SK-N-SH (cell line): Measurements from ENCODE around the gene ADTRP. TPM values are rescaled to one million over a fixed set of nuclear protein-coding genes. Genes with fewer than 3 reads are reported as not detected.

Experiments used
- CTCF ChIA-PET: fragments of 300-600, 350-600 bp; formaldehyde crosslinking; extraction: SDS; loops from one replicate; lab custom pipeline; 2021; lab: Yijun Ruan, JAX
- POLR2A ChIA-PET: fragments of 350-600 bp; sonication (Branson Sonifier 250); formaldehyde crosslinking; extraction: SDS; loops from one replicate; lab custom pipeline; 2020; ENCODE audit warnings: antibody characterized with exemption, inconsistent platforms; lab: Yijun Ruan, JAX
- DNase-seq: peaks from one replicate; pipeline ENCODE4 v3.0.0; 2012
- H2AFZ ChIP-seq: fragments of 200-600 bp; sonication (generic); 2 replicates; pipeline ENCODE4 v1.8.1; 2016; ENCODE audit warnings: antibody characterized with exemption, mild to moderate bottlenecking, low read depth
- H3F3A ChIP-seq: fragments of 200-600 bp; sonication (generic); replicated peaks from 2 replicates; pipeline ENCODE3; 2016; ENCODE audit warnings: antibody characterized with exemption, mild to moderate bottlenecking; ENCODE audit not compliant: insufficient read depth
- H3K27ac ChIP-seq, 2 experiments: fragments of 200-500 bp in 1 of 2; fragments of 200-600 bp in 1 of 2; sonication (Bioruptor generic) in 1 of 2; sonication (generic), shearing (Covaris generic) in 1 of 2; 2 replicates each; pipeline versions ENCODE4 v1.5.1 to v1.6.1; 2014 to 2016; ENCODE audit warnings: low read depth in 2 of 2, inconsistent platforms in 1 of 2, low read length in 1 of 2, mild to moderate bottlenecking in 1 of 2, mixed read lengths in 1 of 2
- H3K27me3 ChIP-seq: fragments of 200-600 bp; sonication (generic), shearing (Covaris generic); 2 replicates; pipeline ENCODE4 v1.6.1; 2016; ENCODE audit warnings: mixed run types; ENCODE audit not compliant: insufficient read depth
- H3K36me3 ChIP-seq, 2 experiments: fragments of 200-500 bp in 1 of 2; fragments of 200-600 bp in 1 of 2; sonication (Bioruptor generic) in 1 of 2; sonication (generic) in 1 of 2; replicated peaks in 1 of 2; 2 replicates each; pipeline versions ENCODE3 to v1.5.1; 2014 to 2016; ENCODE audit warnings: low read length in 1 of 2, mild to moderate bottlenecking in 1 of 2; ENCODE audit not compliant: insufficient read depth in 2 of 2, control insufficient read depth in 1 of 2
- H3K4me1 ChIP-seq, 2 experiments: fragments of 200-500 bp in 1 of 2; fragments of 200-600 bp in 1 of 2; sonication (Bioruptor generic) in 1 of 2; sonication (generic), shearing (Covaris generic) in 1 of 2; 2 replicates each; pipeline versions ENCODE4 v1.5.1 to v1.6.1; 2014 to 2016; ENCODE audit warnings: low read depth in 1 of 2, low read length in 1 of 2, mixed run types in 1 of 2; ENCODE audit not compliant: insufficient read depth in 2 of 2, control insufficient read depth in 1 of 2
- H3K4me2 ChIP-seq: fragments of 200-600 bp; sonication (generic), shearing (Covaris generic); 2 replicates; pipeline ENCODE4 v1.6.1; 2017; ENCODE audit warnings: mixed run types
- H3K4me3 ChIP-seq, 2 experiments: fragments of 200-500 bp in 1 of 2; fragments of 200-600 bp in 1 of 2; sonication (Bioruptor generic) in 1 of 2; sonication (generic), shearing (Covaris generic) in 1 of 2; 2 replicates each; pipeline versions ENCODE4 v1.5.1 to v1.8.1; 2014 to 2016; ENCODE audit warnings: low read depth in 2 of 2, inconsistent platforms in 1 of 2, low read length in 1 of 2, mild to moderate bottlenecking in 1 of 2, mixed read lengths in 1 of 2, moderate library complexity in 1 of 2
- H3K79me2 ChIP-seq: fragments of 200-600 bp; sonication (generic); 2 replicates; pipeline ENCODE4 v1.8.1; 2017; ENCODE audit warnings: mild to moderate bottlenecking; ENCODE audit not compliant: insufficient read depth
- H3K9ac ChIP-seq: fragments of 200-600 bp; sonication (generic); 2 replicates; pipeline ENCODE4 v1.6.1; 2017; ENCODE audit warnings: mixed run types
- H3K9me2 ChIP-seq: fragments of 200-600 bp; sonication (generic); 2 replicates; pipeline ENCODE4 v1.6.1; 2017; ENCODE audit warnings: mixed run types
- H3K9me3 ChIP-seq: fragments of 200-600 bp; sonication (generic); 2 replicates; pipeline ENCODE4 v1.6.1; 2017; ENCODE audit warnings: mixed run types, mild to moderate bottlenecking, moderate library complexity
- H4K20me1 ChIP-seq: fragments of 200-600 bp; sonication (generic); 2 replicates; pipeline ENCODE4 v1.6.1; 2017; ENCODE audit warnings: mild to moderate bottlenecking, mixed run types; ENCODE audit not compliant: insufficient read depth
- CHD2 ChIP-seq: fragments of 150-350 bp; IDR thresholded peaks from 2 replicates; pipeline ENCODE4 v1.6.1; 2018; ENCODE audit warnings: low read length; ENCODE audit not compliant: partially characterized antibody
- CTCF ChIP-seq: fragments of 200-600 bp; sonication (generic); IDR thresholded peaks from 2 replicates; pipeline ENCODE4 v1.6.1; 2017; ENCODE audit warnings: antibody characterized with exemption, mild to moderate bottlenecking, moderate library complexity
- ELF1 ChIP-seq: IDR thresholded peaks from 2 replicates; pipeline ENCODE4 v1.4.0; 2012
- EP300 ChIP-seq, 2 experiments: IDR thresholded peaks; 2 replicates each; pipeline versions ENCODE4 v1.4.0 to v1.6.1; 2012; ENCODE audit warnings: borderline replicate concordance in 1 of 2, low read depth in 1 of 2, low read length in 1 of 2
- FOSL2 ChIP-seq: IDR thresholded peaks from 2 replicates; pipeline ENCODE4 v1.4.0; 2012; ENCODE audit warnings: low read depth, mild to moderate bottlenecking, moderate library complexity, borderline replicate concordance
- FOXM1 ChIP-seq: IDR thresholded peaks from 2 replicates; pipeline ENCODE4 v1.4.0; 2012; ENCODE audit warnings: low read depth, mild to moderate bottlenecking
- JUND ChIP-seq: IDR thresholded peaks from 2 replicates; pipeline ENCODE4 v1.4.0; 2012
- MXI1 ChIP-seq: IDR thresholded peaks from 2 replicates; pipeline ENCODE4 v1.6.1; 2012; ENCODE audit warnings: mild to moderate bottlenecking, low read depth, low read length, improper control_type of control experiment
- NFIC ChIP-seq: IDR thresholded peaks from 2 replicates; pipeline ENCODE4 v1.4.0; 2012; ENCODE audit warnings: borderline replicate concordance
- PBX3 ChIP-seq: IDR thresholded peaks from 2 replicates; pipeline ENCODE4; 2012
- POLR2AphosphoS5 ChIP-seq: IDR thresholded peaks from 2 replicates; pipeline ENCODE4 v1.6.1; 2012; ENCODE audit warnings: low read depth, low read length
- RAD21 ChIP-seq: IDR thresholded peaks from 2 replicates; pipeline ENCODE4 v1.6.1; 2012; ENCODE audit warnings: mild to moderate bottlenecking, low read length
- RCOR1 ChIP-seq: fragments of 150-350 bp; IDR thresholded peaks from 2 replicates; pipeline ENCODE4 v1.6.1; 2017; ENCODE audit warnings: antibody characterized with exemption, low read length
- RFX5 ChIP-seq: IDR thresholded peaks from 2 replicates; pipeline ENCODE4 v1.6.1; 2012; ENCODE audit warnings: mild to moderate bottlenecking, improper control_type of control experiment, low read length
- SIN3A ChIP-seq: IDR thresholded peaks from 2 replicates; pipeline ENCODE4 v1.6.1; 2012; ENCODE audit warnings: low read depth, mild to moderate bottlenecking, low read length, moderate library complexity, borderline replicate concordance
- SMC3 ChIP-seq: IDR thresholded peaks from 2 replicates; pipeline ENCODE4 v1.6.1; 2012; ENCODE audit warnings: low read depth, low read length, improper control_type of control experiment
- TCF12 ChIP-seq: IDR thresholded peaks from 2 replicates; pipeline ENCODE4 v1.4.0; 2012
- WGBS: methylation state at CpG from one replicate; pipeline ENCODE4 v1.1.6; 2017; ENCODE audit warnings: low lambda C conversion rate; 5-methylcytosine and 5-hydroxymethylcytosine counted together
- polyA plus RNA-seq, 3 experiments: library from polyadenylated mRNA; depleted of rRNA; stranded (reverse); fragments of >200 nt; gene quantifications; 2 replicates each; pipeline ENCODE4 v1.2.3, GENCODE V29; 2012
- TF ChIP-seq, protein P1 (sequence below): IDR thresholded peaks from 2 replicates; pipeline ENCODE4 v1.4.0; 2012; ENCODE audit warnings: low read depth
- TF ChIP-seq, protein P2 (sequence below): fragments of 150-350 bp; IDR thresholded peaks from 2 replicates; pipeline ENCODE4 v1.6.1; 2016; ENCODE audit warnings: mild to moderate bottlenecking, low read depth, low read length

The ADTRP gene
- polyA plus RNA-seq, 1 of the 3 experiments (the other 2 are of a cell fraction): 0.84 TPM

- Histone ChIP-seq H3K9me3 (no peaks in the 10 kb centered on the region), H4K20me1 (no peaks in the 10 kb centered on the region), H3K9me2 (no peaks in the 10 kb centered on the region), H3K9ac (no peak overlapping the region), H3K27me3 (no peaks in the 10 kb centered on the region), H3K4me1 (peaks cover 0 to 7% of the 10 kb centered on the region in 2 experiments; a peak in 1 of 4 replicates), H3K27ac (no peak overlapping the region), H3K4me2 (no peak overlapping the region), H3F3A (no peaks in the 10 kb centered on the region), H3K4me3 (no peak overlapping the region), H3K36me3 (no peaks in the 10 kb centered on the region), H3K79me2 (no peaks in the 10 kb centered on the region), H2AFZ (no peak overlapping the region)
- no peak for DNase-seq
- CTCF ChIA-PET: no interaction called here
- TF ChIP-seq JUND (no peak), TCF12 (no peak), ELF1 (no peak), NFIC (no peak), SIN3A (no peak), FOXM1 (no peak), EP300 (IDR thresholded peaks at IDR 0.05; ENCODE audit: borderline replicate concordance in 1 of 2, low read depth in 1 of 2, low read length in 1 of 2) (no peak)
- WGBS: 56% methylated on average over 7 of the region's 7 CpGs
- POLR2A ChIA-PET: no interaction called here
Measured at GRCh38 chr6:11750682-11751081, 27.9 kb downstream of the ADTRP start.

- H3K4me1 ChIP-seq: no peaks in the 10 kb centered on the region
- H3K9me2 ChIP-seq: no peaks in the 10 kb centered on the region
- H2AFZ ChIP-seq: no peak overlapping the region
- no peak overlapping the region for H3K27ac ChIP-seq
- H3K36me3 ChIP-seq: no peaks in the 10 kb centered on the region
- CTCF ChIA-PET: interaction anchor here (0.8 to 1.2 kb wide), 2 partner anchors 31 to 93 kb away, joined by 3 to 4 read pairs; no protein-coding TSS in a partner anchor
- H3K9me3 ChIP-seq: no peaks in the 10 kb centered on the region
- H4K20me1 ChIP-seq: no peaks in the 10 kb centered on the region
- H3K4me3 ChIP-seq: no peak overlapping the region
- H3K4me2 ChIP-seq: no peak overlapping the region
- TF ChIP-seq NFIC (no peak), MXI1 (no peak), EP300 (IDR thresholded peaks at IDR 0.05; ENCODE audit: borderline replicate concordance in 1 of 2, low read depth in 1 of 2, low read length in 1 of 2) (no peak), CTCF (no peak; the same call in 1 of the 2 replicates), RAD21 (no peak), CHD2 (no peak), RCOR1 (no peak), JUND (no peak), SMC3 (no peak), RFX5 (no peak), FOSL2 (no peak), POLR2AphosphoS5 (no peak), SIN3A (no peak), PBX3 (no peak)
- TF ChIP-seq, protein P1, sequence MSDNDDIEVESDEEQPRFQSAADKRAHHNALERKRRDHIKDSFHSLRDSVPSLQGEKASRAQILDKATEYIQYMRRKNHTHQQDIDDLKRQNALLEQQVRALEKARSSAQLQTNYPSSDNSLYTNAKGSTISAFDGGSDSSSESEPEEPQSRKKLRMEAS: no peak
- TF ChIP-seq, protein P2, sequence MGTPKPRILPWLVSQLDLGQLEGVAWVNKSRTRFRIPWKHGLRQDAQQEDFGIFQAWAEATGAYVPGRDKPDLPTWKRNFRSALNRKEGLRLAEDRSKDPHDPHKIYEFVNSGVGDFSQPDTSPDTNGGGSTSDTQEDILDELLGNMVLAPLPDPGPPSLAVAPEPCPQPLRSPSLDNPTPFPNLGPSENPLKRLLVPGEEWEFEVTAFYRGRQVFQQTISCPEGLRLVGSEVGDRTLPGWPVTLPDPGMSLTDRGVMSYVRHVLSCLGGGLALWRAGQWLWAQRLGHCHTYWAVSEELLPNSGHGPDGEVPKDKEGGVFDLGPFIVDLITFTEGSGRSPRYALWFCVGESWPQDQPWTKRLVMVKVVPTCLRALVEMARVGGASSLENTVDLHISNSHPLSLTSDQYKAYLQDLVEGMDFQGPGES: no peak
- POLR2A ChIA-PET: no interaction called here
- 65% methylated on average over 7 of the region's 7 CpGs for WGBS
- H3K27me3 ChIP-seq: no peaks in the 10 kb centered on the region
- DNase-seq: no peak
- no peak overlapping the region for H3K9ac ChIP-seq
- no peaks in the 10 kb centered on the region for H3F3A ChIP-seq
- no peaks in the 10 kb centered on the region for H3K79me2 ChIP-seq
Measured at GRCh38 chr6:11748591-11749210, 29.9 kb downstream of the ADTRP start.
